A673 (cell line): Measurements from ENCODE around the gene ASAP2.
"Not testable (repeated sequence)": the region's sequence is repeated elsewhere in the genome, so short reads cannot be mapped to it uniquely, and the experiment has no call there.

ENCODE experiments used
- CTCF ChIP-seq: fragments of 300-800, 200-600 bp; sonication (generic); conservative IDR thresholded peaks from 2 replicates; pipeline ENCODE4 v1.5.1; 2017; ENCODE audit warnings: low read depth, mild to moderate bottlenecking, antibody characterized with exemption, low read length, moderate library complexity, mixed read lengths
- EZH2 ChIP-seq: fragments of 200-600 bp; sonication (generic); IDR thresholded peaks from 2 replicates; pipeline ENCODE4 v1.6.1; 2017; ENCODE audit warnings: borderline replicate concordance, low read depth, mild to moderate bottlenecking, mixed read lengths, antibody characterized with exemption, low read length; ENCODE audit not compliant: poor library complexity, severe bottlenecking

GRCh38 chr2:9216143-9216542 is 9.5 kb downstream of the ASAP2 start:
- TF ChIP-seq CTCF, EZH2: not testable (repeated sequence)
